Eye (tissue), 1 donor: Measurements from ENCODE around the gene RNFT2.

Experiments used
- DNase-seq: peaks from one replicate; pipeline ENCODE4 v3.0.0-alpha.2; 2015

The RNFT2 gene

DNA sequence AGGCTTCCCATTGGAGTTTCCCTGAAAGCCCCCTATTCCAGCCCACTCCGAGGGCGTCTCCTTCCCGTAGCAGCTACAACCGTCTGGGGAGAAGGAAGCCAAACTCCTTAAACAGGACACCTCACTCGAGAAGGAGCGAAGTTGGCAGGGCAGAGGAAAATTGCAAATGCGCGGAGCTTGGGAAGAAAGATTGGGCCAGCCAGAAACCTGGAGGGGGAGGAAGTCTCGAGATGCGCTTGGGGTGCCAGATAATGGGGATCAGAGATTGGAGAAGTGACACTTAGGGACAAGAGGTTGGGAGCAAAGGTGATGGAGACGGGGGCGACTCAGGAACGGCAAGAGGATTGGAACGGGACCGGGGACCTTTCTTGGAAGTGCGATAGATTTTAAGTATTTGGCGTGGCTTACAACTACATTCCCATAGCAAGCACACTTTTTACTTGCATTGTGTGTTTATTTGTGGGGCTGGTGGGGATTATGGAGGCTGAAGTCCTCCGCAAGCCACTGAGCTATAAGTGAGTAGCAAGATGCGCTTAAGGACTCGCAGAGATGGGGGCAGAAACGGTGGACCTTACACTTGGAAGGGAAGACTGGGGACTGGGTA lies 142.2 kb downstream of the RNFT2 start:
- DNase-seq: peak; percentile 36

DNA sequence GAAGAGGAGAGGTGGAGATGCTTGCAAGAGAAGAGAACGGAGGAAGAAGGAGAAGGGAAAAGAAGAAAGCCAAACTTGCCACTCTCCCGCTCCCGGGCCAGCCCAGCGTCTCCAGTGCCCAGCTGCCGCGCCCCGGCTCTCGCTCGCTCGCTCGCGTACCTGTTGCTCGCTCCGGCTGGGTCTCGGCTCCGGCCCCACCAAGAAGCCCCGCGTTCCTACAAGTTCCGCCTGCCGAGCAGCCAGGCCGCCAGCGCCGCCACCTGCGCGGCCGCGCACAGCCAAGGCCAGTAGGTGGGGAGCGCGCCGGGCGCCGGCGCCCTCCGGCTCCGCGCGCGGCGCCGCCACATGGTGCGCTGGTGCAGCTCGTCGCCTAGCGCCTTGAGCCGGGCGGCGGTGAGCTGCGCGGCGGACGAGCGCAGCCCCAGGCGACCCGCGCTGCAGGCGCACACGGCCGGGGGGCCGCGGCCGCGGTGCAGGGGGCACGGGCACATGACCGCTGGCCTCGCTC lies 142.8 kb downstream of the RNFT2 start:
- DNase-seq: peak; percentile 72

DNA sequence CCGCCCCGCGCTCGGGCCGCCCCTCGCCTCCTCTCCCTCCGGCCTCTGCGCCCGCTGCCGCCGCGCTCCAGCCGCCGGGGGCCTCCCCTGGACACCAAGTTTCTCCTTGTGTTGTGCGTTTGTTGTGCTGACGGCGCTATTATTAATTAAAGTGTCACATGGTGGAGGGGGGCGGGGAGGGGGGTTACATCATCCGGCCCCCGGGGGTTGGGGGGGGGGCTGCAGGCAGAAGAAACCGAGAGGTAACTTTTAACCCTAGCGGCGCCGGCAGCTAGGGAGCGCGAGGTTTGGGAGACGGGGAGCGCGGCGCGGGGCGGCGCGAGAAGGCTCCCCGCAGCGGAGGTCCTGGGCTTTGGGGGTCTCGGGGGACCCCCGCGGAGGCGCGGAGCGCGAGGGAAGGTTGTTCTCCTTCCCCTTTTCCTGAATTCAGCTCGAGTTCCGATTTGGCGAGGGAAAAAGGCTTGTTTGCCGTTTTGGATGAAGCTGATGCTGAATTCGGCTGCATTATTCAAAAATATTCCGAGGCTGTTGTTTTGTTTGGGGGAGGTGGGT lies 143.3 kb downstream of the RNFT2 start, which contains the start of gene HRK:
TSS of gene HRK (minus strand) at position 117 of the 552 bp plus-strand sequence. CDS start 134 bp downstream, outside the sequence.
- peak; percentile 60 for DNase-seq

DNA sequence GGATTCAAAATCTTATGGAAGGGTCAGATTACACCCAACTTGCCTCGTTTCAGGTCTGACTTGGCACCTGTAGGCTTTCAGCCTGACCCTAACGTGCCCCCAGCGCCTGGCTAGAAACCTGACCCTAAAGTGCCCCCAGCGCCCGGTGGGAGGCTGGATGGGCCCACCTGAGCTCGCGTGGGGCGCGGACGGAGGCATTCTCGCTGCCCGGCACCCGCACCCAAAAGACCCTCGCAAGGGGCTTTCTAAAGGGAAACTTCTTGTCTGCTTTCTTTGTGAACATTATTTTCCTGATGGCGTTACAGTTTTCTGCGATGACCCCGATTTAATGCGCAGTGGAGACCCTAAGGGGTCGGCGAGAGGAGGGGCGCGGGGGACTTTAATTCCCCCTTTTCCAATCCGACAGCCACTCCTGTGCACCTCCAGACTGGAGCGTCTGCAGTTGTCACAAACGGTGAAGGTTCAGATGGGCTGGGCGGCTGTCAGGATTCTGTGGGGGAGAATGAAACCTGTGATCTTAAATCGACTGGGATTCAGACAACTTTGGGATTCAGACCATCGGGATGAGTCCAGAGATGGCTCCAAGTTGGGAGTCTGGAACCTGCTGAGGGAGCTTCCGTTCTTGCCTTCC lies 143.9 kb downstream of the RNFT2 start:
- DNase-seq: peak; percentile 37

DNA sequence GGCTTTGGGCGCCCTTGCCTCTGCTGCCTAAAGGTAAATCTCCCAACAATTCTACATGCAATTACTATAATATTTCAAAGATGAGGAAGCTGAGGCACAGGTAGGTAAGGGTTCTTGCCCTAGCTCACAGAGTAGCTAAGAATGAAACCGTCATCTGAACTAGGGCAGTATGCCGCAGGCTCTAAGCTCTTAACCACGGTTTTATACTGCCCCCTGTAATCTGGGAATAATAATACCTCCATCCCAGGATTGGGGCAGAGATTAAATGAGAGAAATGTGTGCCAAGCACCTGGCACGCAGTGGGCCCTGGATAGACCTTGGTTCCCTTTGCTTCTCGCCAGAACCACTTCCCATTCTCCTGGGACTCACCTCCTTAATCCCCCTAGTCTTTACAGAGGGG lies 144.6 kb downstream of the RNFT2 start:
- DNase-seq: peak; percentile 63

DNA sequence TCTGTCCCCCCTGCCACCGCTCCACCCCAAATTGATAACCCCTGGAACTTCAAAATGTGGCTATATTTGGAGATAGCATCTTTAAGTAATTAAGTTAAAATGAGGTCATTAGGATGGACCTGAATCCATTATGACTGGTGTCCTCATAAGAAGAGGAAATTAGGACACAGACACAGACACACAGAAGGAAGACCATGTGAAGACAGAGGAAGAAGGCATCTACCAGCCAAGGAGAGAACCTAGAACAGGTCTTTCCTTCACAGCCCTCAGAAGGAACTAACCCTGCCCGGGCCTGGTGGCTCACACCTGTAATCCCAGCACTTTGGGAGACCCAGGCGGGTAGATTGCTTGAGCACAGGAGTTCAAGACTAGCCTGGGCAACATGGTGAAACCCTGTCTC lies 146.8 kb downstream of the RNFT2 start:
- DNase-seq: no peak

DNA sequence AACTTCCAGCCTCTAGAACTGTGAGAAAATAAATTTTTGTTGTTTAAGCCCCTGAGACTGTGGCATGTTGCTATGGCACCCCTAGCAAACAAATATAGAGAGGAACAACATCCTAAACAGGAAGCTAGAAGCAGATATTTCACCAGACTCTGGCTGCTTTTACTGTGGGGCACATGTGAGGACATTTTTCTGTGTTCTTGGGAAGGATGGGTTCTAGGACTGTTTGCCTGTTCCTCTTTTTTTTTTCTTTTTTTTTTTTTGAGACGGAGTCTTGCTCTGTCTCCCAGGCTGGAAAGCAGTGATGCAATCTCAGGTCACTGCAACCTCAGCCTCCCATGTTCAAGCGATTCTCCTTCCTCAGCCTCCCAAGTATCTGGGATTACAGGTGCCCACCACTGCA lies 147.4 kb downstream of the RNFT2 start:
- no peak for DNase-seq

DNA sequence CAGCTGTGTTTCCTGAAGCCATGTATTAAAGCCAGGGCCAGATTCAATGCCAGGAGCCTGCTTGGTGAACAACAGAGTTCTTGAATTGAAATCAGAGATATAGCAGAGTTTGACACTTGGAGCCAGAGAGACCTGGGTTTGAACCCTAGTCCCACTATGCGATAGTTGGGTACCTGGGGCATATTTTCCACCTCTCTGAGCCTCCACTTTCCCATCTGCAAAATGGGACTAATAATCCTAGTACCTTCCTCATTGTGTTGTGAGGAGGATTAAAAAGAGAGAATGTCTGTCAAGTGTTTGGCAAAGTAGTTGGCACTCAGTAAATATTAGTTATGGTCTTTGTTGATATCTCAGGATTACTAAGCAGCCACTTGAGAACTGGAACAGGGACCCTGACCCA lies 149.1 kb downstream of the RNFT2 start:
- no peak for DNase-seq

DNA sequence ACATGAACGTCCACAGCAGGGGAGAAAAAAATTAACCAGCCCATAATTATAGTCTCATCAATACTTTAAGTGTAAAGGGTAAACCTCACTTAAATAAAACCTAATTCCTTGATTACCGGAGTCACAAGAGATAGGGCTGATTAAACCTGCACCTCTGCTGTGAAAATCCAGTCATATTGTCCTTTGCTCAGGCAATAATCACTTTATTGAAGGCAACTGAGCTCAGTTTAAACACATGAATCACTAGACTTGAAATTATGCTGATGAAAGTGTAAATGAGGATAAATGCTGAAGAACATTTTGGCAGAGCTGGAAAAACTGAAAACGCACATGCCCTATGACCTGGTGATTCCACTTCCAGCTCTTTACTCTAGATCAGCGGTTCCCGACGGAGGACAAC lies 149.8 kb downstream of the RNFT2 start:
- no peak for DNase-seq

DNA sequence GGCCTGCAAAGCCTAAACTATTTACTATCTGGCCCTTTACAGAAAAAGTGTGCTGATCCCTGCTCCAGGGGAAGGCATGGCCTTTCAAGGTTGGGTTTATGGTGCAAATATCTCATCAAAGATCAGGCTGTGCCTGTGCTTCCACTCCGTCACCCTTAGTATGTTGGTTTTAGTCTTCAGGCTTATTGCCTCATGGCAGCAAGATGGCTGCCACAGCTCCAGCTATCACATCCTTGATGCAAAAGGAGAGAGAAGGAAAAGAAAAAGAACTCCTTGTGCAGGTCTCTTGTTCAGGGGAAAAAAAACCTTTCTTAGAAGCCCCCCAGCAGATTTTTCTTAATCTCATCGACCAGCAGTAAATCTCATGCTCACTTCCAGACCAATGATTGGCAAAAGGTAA lies 152.2 kb downstream of the RNFT2 start:
- DNase-seq: no peak

DNA sequence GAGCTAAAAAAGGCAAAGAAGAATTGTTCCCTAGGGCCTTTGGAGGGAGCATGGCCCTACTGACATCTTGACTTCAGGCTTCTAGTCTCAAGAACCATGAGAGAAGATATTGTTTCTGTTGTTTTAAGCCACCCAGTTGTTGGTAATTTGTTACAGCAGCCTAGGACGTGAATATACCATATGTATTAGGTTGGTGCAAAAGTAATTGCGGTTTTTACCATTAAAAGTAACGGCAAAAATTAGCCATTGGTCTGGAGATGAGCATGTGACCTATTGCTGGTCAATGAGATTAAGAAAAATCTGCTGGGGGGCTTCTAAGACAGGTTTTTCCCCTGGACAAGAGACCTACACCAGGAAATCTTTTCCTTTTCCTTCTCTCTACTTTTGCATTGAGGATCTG lies 152.9 kb downstream of the RNFT2 start:
- no peak for DNase-seq

DNA sequence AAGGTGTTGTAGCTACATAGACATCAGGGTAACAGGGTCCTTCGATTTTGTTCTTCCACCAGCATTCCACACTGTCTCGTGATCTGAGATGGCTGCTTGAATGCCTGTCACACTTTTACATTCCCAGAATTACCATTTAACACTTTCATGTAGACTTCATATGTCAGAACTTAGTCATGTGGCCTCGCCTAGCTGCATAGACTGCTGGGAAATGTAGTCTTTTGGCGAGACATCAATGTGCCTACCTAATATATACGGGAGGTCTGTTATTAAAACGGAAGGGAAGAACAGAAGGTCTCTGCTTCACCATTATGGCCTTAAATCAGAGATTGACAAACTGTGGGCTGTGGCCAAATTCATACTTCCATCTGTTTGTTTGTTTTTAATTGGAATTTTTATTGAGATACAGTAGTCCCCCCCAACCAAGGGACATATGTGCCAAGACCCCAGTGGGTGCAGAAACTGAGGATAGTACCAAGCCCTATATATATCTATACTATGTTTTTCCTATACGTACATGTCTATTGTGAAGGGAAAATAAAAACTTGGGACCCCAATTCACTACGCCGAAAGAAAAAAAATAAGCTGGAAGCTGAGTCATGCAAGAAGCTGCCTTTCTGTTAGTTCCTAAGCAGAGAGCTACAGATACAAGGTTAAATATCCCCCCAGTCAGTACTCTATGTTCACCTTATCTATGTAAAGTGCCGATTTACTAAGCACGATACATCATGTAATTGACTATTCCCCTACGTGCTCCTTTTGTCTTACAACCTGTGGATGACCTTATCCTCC lies 154.4 kb downstream of the RNFT2 start:
- DNase-seq: no peak

DNA sequence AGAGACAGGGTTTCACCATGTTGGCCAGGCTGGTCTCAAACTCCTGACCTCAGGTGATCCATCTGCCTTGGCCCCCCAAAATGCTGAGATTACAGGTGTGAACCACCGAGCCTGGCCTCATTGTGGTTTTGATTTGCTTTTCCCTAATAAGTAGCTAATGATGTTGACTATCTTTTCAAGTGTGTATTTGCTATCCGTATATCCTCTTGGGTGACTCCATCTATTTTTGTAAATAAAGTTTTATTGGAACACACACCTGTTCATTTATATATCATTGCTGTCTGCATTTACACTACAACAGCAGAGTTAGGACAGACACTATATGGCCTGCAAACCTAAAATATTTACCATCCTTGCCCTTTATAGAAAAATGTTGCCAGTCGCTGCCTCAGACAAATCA lies 156.8 kb downstream of the RNFT2 start:
- DNase-seq: no peak

DNA sequence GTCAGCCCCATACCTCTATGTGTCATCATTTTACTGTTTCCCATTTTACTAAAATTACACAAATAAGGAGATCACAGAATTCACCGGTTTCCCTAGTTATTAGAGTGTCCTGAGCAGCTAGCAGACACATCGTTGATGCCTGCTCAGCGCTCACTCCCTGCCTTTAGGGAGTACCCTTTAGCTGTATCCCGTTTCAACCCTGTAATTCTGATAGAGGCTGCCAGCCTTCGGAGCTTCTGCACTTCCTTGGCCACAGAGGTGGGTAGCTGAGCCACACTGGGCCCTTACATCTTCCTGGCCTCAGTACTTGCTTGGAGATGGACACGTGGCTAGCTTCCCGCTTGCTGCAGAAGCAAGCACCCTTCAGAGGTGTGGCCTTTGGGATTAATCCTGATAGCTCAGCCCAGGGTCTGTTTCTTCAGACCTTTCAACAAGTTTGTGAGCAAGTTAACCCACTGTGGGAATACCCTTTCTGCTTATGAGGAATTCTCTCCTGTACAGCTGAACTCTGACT lies 158.4 kb downstream of the RNFT2 start:
- no peak for DNase-seq

DNA sequence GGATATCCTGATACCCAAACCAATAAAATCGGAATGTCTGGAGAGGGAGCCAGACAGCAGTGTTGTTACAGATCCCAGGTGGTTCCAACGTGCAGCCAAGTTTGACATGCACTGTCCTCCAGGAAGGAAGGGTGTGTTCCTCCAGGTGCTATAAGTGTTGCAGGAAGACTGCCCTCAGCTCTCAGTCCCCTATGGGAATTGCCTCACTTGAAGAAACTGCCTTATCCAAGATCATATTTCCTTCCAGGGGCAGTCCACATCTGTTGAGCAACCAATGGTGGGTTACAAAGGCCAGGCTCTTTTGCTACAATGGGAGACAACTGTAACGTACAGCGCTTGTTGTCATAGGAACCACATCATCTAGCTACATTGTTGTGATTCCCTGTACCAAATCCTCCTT lies 159.4 kb downstream of the RNFT2 start:
- DNase-seq: no peak

DNA sequence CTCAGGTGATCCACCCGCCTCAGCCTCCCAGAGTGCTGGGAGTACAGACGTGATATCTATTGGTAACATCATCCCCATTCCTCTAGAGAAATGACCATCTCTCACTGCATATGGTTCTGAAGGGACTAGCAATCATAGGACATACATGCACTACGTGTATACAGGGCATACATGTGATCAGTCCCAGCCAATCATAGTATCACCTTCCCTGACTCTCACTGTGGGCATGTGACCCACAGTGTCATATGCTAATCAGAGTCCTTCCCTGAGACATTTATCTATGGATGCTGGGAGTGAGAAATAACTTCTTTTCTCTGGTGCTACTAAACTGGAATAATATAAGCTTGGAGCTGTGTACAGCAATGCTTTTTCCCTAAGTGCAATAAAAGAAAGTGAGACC lies 160.6 kb downstream of the RNFT2 start:
- DNase-seq: no peak

DNA sequence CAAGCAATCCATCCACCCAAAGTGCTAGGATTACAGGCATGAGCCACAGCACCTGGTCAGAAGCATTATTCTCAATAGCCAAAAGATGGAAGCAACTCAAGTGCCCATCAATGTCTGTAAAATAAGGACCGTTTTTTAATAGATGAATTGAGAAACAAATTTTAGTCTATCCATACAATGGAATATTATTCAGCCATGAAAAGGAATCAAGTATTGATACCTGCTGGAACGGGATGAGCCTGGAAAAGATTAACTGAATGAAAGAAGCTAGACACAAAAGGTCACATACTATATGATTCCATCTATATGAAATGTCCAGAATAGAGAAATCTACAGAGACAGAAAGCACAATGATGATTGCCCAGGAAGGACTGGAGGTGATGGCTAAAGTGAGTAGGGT lies 163.5 kb downstream of the RNFT2 start:
- DNase-seq: no peak
